Keratinocyte (primary cell): ENCODE measurements around the gene POMT1. TPM values are rescaled to one million over a fixed set of nuclear protein-coding genes. Genes with fewer than 3 reads are reported as not detected.
A peak's percentile ranks its signal among the peaks of the same experiment; 100 is the strongest.

Experiments used
- DNase-seq: peaks from one replicate; pipeline ENCODE4 v3.0.0-alpha.2; 2011; ENCODE audit warnings: low read depth, missing footprints, low spot score
- FAIRE-seq: peaks from 2 replicates; lab custom pipeline; 2011; peaks lifted over from hg19 to GRCh38; lab: Jason Lieb, UNC
- H2AFZ ChIP-seq: 2 replicates; pipeline ENCODE4 v1.6.0; 2012; ENCODE audit warnings: low read length, control low read depth, inconsistent platforms; ENCODE audit not compliant: control insufficient read depth
- H3K27ac ChIP-seq: 2 replicates; pipeline ENCODE4 v1.5.1; 2011; ENCODE audit warnings: low read length; ENCODE audit not compliant: control insufficient read depth, insufficient read depth
- H3K27me3 ChIP-seq: 3 replicates; pipeline ENCODE4 v1.6.0; 2011; ENCODE audit warnings: low read length; ENCODE audit not compliant: control insufficient read depth, insufficient read depth; ENCODE audit errors: extremely low read depth
- H3K36me3 ChIP-seq, 2 experiments: 2 replicates in 1 of 2; 3 replicates in 1 of 2; pipeline ENCODE4 v1.5.1; 2011; ENCODE audit warnings: low read length in 2 of 2, mild to moderate bottlenecking in 1 of 2; ENCODE audit not compliant: control insufficient read depth in 2 of 2, insufficient read depth in 2 of 2; ENCODE audit errors: extremely low read depth in 1 of 2
- H3K4me1 ChIP-seq: 3 replicates; pipeline ENCODE4 v1.5.1; 2011; ENCODE audit warnings: low read length; ENCODE audit not compliant: control insufficient read depth, insufficient read depth; ENCODE audit errors: extremely low read depth
- H3K4me2 ChIP-seq: 3 replicates; pipeline ENCODE4 v1.6.0; 2011; ENCODE audit warnings: low read depth, low read length; ENCODE audit not compliant: control insufficient read depth, insufficient read depth; ENCODE audit errors: extremely low read depth
- H3K4me3 ChIP-seq, 3 experiments: fragments of 200-600 bp in 1 of 3; sonication (generic) in 1 of 3; 2 replicates in 2 of 3; 3 replicates in 1 of 3; pipeline ENCODE4 v1.5.1; 2011 to 2016; ENCODE audit warnings: low read length in 3 of 3, mild to moderate bottlenecking in 3 of 3, control low read depth in 2 of 3, inconsistent platforms in 1 of 3, low read depth in 1 of 3, mixed read lengths in 1 of 3, mixed run types in 1 of 3, moderate library complexity in 1 of 3; ENCODE audit not compliant: control insufficient read depth in 2 of 3, insufficient read depth in 2 of 3; ENCODE audit errors: extremely low read depth in 1 of 3
- H3K79me2 ChIP-seq: 2 replicates; pipeline ENCODE4 v1.6.0; 2012; ENCODE audit warnings: low read length; ENCODE audit not compliant: control insufficient read depth, insufficient read depth
- H3K9ac ChIP-seq: 3 replicates; pipeline ENCODE4 v1.6.0; 2011; ENCODE audit warnings: low read length; ENCODE audit not compliant: control insufficient read depth, insufficient read depth; ENCODE audit errors: extremely low read depth
- H3K9me1 ChIP-seq: 3 replicates; pipeline ENCODE4 v1.6.0; 2011; ENCODE audit warnings: low read length; ENCODE audit not compliant: control insufficient read depth, insufficient read depth; ENCODE audit errors: extremely low read depth
- H3K9me3 ChIP-seq: 2 replicates; pipeline ENCODE4 v1.5.1; 2012; ENCODE audit warnings: low read depth, low read length; ENCODE audit not compliant: control insufficient read depth
- H4K20me1 ChIP-seq: 3 replicates; pipeline ENCODE4 v1.6.0; 2011; ENCODE audit warnings: low read length; ENCODE audit not compliant: control insufficient read depth, insufficient read depth; ENCODE audit errors: extremely low read depth
- EZH2 ChIP-seq: IDR thresholded peaks from one replicate; pipeline ENCODE4 v1.6.1; 2012; ENCODE audit warnings: inconsistent platforms, mild to moderate bottlenecking, low read length, moderate library complexity
- dilution Hi-C: fragments of 300-500 bp; cut with MboI; formaldehyde crosslinking; loops from one replicate; pipeline ENCODE4 v1.7.0; 2020; ENCODE audit warnings: low sequenced_read_pairs; ENCODE audit not compliant: extremely low pct_ligation_motif_present
- polyA plus RNA-seq, 5 experiments: library from polyadenylated mRNA; depleted of rRNA in 3 of 5; stranded (reverse) in 3 of 5; stranded (forward) in 1 of 5; unstranded in 1 of 5; fragments of >200 nt; gene quantifications; 1 replicate in 1 of 5; 2 replicates in 3 of 5; 3 replicates in 1 of 5; pipeline versions ENCODE4 v1.2.1 to v1.2.3, GENCODE V29; 2011 to 2012; ENCODE audit warnings: missing spikeins in 2 of 5, low read depth in 1 of 5, low replicate concordance in 1 of 5
- TF ChIP-seq, protein P1 (sequence below), 3 experiments: IDR thresholded peaks in 1 of 3; conservative IDR thresholded peaks in 1 of 3; optimal IDR thresholded peaks in 1 of 3; 2 replicates in 2 of 3; 3 replicates in 1 of 3; pipeline versions ENCODE3 to v1.5.1; 2011; ENCODE audit warnings: low read length in 3 of 3, mild to moderate bottlenecking in 3 of 3, moderate library complexity in 2 of 3, control low read depth in 1 of 3, inconsistent platforms in 1 of 3; ENCODE audit not compliant: insufficient read depth in 2 of 3; ENCODE audit errors: extremely low read depth in 1 of 3

The POMT1 gene
- polyA plus RNA-seq, 1 donor (not counting 4 experiments of a cell fraction or from before 2014, with no cell fraction given) = 10.3 TPM

DNA sequence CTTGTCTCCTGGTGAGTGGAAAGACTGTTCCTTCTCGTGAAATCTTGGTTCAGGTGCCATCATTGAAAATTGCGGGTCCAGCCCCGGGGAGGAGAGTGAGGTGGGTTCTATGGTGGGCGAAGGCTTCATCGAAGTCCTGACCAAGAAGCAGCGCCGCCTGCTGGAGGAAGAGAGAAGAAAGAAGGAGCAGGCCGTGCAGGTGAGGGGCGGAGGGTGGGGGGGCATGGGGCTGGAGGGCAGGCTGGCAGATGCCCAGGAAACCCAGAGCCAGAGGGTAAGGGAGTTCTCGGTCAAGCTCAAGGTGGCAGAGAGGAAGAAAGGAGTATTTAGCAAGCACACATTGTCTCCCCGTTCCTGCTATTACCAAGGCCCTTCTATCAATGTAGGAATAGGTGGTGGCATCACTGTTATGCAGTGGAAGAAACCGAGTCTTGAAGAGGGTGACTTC lies 24.3 kb upstream of the POMT1 start:
- Histone ChIP-seq H3K9me1 (no peaks in the 10 kb centered on the region), H3K36me3 (peaks cover 63 to 66% of the 10 kb centered on the region in 2 experiments), H4K20me1 (peaks cover 17% of the 10 kb centered on the region), H3K9ac (no peak overlapping the region), H3K27me3 (no peaks in the 10 kb centered on the region), H3K27ac (no peak overlapping the region), H3K9me3 (no peaks in the 10 kb centered on the region), H3K4me2 (no peak overlapping the region), H3K79me2 (peaks cover 12% of the 10 kb centered on the region), H2AFZ (no peak overlapping the region), H3K4me3 (no peak overlapping the region), H3K4me1 (peaks cover 4% of the 10 kb centered on the region)
- DNase-seq (no peak), FAIRE-seq (no peak)
- no peak for TF ChIP-seq EZH2
- TF ChIP-seq, protein P1, sequence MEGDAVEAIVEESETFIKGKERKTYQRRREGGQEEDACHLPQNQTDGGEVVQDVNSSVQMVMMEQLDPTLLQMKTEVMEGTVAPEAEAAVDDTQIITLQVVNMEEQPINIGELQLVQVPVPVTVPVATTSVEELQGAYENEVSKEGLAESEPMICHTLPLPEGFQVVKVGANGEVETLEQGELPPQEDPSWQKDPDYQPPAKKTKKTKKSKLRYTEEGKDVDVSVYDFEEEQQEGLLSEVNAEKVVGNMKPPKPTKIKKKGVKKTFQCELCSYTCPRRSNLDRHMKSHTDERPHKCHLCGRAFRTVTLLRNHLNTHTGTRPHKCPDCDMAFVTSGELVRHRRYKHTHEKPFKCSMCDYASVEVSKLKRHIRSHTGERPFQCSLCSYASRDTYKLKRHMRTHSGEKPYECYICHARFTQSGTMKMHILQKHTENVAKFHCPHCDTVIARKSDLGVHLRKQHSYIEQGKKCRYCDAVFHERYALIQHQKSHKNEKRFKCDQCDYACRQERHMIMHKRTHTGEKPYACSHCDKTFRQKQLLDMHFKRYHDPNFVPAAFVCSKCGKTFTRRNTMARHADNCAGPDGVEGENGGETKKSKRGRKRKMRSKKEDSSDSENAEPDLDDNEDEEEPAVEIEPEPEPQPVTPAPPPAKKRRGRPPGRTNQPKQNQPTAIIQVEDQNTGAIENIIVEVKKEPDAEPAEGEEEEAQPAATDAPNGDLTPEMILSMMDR (optimal IDR thresholded peaks at IDR 0.05 in 1 of 3, IDR thresholded peaks at IDR 0.05 in 1 of 3, conservative IDR thresholded peaks at IDR 0.05 in 1 of 3; ENCODE audit: extremely low read depth in 1 of 3, insufficient read depth in 2 of 3, low read length in 3 of 3) = peak; percentile 41 to 68 (median 60)
- dilution Hi-C loops = no loop called here

DNA sequence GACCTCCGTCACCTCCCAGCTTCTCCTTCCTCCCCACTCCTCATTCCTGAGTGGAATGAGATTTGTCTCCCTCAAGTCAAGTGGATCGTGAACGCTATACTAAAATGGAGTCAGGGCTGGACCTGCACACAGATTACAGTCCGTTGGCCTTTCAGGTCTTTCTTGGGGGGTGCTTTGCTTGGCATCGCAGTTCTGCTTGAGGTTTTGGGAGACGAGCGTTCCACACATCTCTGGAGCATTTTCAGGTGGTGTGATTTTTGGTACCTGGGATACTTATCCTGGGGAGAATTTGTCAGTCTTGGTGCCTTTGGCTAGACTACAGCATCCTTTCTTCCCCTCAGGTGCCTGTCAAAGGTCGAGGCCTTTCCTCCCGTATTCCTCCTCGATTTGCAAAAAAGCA lies 23.8 kb upstream of the POMT1 start:
- Histone ChIP-seq H3K27me3 (no peaks in the 10 kb centered on the region), H3K9me1 (no peaks in the 10 kb centered on the region), H3K4me2 (no peak overlapping the region), H3K9me3 (no peaks in the 10 kb centered on the region), H3K9ac (no peak overlapping the region), H3K79me2 (peaks cover 10% of the 10 kb centered on the region), H3K4me1 (peaks cover 4% of the 10 kb centered on the region), H3K4me3 (no peak overlapping the region), H4K20me1 (peaks cover 17% of the 10 kb centered on the region), H3K27ac (no peak overlapping the region), H3K36me3 (peaks cover 66 to 67% of the 10 kb centered on the region in 2 experiments), H2AFZ (no peak overlapping the region)
- TF ChIP-seq, protein P1 (optimal IDR thresholded peaks at IDR 0.05 in 1 of 3, IDR thresholded peaks at IDR 0.05 in 1 of 3, conservative IDR thresholded peaks at IDR 0.05 in 1 of 3; ENCODE audit: extremely low read depth in 1 of 3, insufficient read depth in 2 of 3, low read length in 3 of 3) = no peak
- no peak for TF ChIP-seq EZH2
- FAIRE-seq = no peak
- dilution Hi-C loops = no loop called here
- DNase-seq = no peak
